ENCODE data around the gene SUZ12.
"Not testable (repeated sequence)": the region's sequence is repeated elsewhere in the genome, so short reads cannot be mapped to it uniquely, and the experiment has no call there.

The SUZ12 gene

DNA sequence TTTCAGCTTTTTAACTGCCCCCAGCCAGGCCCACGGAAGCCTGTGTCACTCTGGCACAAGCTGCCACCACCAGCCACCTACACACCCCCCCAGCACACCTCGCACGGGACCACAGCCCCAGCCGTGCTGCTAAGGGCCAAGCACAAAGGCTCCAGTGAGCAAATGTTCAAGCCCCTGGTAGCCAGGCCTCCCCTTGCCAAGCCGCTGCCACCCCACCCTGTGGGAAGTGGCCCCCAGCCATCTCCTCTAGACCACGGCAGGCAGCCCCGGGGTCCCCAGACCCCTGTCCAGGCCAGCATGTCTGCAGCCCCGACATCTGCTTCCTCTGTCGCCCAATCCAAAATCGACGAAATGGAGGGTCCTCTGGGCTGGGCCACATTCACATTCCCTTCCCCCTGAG, 105.5 kb downstream of the SUZ12 start:
- not testable (repeated sequence) for DNase-seq

DNA sequence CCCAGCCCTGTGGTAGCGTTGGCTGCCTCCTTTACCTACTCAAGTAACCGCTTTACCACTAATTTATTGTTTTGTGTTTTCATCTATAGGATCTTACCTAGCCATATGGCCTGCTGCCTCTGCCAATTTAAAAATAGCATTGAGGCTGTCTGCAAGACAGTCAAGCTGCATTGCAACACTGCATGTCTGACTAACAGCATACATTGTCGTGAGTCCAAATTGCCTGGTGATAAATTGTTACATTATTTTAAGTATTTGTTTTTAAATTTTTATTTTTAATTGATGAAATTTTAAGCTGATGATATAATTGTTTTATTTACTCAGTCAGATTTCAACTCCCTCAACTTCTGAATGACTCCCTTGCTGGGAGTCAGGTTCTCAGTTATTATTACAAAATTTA, 108.8 kb downstream of the SUZ12 start:
- DNase-seq = not testable (repeated sequence)

DNA sequence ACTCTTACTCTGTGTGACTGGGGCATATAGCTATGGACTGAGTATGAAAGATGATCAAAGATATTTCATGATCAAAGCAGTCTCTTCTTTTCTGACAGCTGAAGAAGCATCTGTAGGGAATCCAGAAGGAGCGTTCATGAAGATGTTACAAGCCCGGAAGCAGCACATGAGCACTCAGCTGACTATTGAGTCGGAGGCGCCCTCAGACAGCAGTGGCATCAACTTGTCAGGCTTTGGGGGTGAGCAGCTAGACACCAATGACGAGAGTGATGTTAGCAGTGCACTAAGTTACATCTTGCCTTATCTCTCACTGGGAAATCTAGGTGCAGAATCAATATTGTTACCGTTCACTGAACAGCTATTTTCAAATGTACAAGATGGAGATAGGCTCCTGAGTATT, 110.9 kb downstream of the SUZ12 start:
- DNase-seq = not testable (repeated sequence)
